Activated CD8-positive, alpha-beta T cell treated with anti-CD3 and anti-CD28 coated beads, Interleukin-2, amount 10 ng/mL, durations not matched to agents 7 days and 5 days (primary cell): ENCODE results near the gene TRAK1. TPM values are rescaled to one million over a fixed set of nuclear protein-coding genes. Genes with fewer than 3 reads are reported as not detected.

ENCODE experiments used
- ATAC-seq: fragments of 150-1000 bp; cut with Tn5 transposase; one replicate; pipeline ENCODE4 v1.10.0; 2021; ENCODE audit warnings: moderate library complexity
- CTCF ChIA-PET: fragments of 350-600 bp; sonication (Branson Sonifier 250); formaldehyde crosslinking; loops from one replicate; lab custom pipeline; 2021; ENCODE audit warnings: antibody characterized with exemption; lab: Charles Lee
- POLR2A ChIA-PET: fragments of 350-600 bp; sonication (Branson Sonifier 250); formaldehyde crosslinking; loops from one replicate; lab custom pipeline; 2021; ENCODE audit warnings: antibody characterized with exemption; lab: Charles Lee
- DNase-seq: peaks from one replicate; pipeline ENCODE4 v3.0.0-alpha.2; 2020
- H3K27ac Mint-ChIP-seq: one replicate; pipeline ENCODE4 v1.8.0; 2021; ENCODE audit warnings: mild to moderate bottlenecking, mixed read lengths
- H3K27me3 Mint-ChIP-seq: one replicate; pipeline ENCODE4 v1.8.0; 2021; ENCODE audit warnings: low read depth, mixed read lengths
- H3K36me3 Mint-ChIP-seq: one replicate; pipeline ENCODE4 v1.8.0; 2021; ENCODE audit warnings: low read depth, mixed read lengths
- H3K4me1 Mint-ChIP-seq: one replicate; pipeline ENCODE4 v1.8.0; 2021; ENCODE audit warnings: low read depth, mixed read lengths
- H3K4me3 Mint-ChIP-seq: one replicate; pipeline ENCODE4 v1.8.0; 2021; ENCODE audit warnings: mild to moderate bottlenecking, mixed read lengths
- H3K9me3 Mint-ChIP-seq: one replicate; pipeline ENCODE4 v1.8.0; 2022; ENCODE audit warnings: mixed read lengths; ENCODE audit not compliant: insufficient read depth
- total RNA-seq, 2 experiments: library from RNA; stranded (reverse); gene quantifications; one replicate each; pipeline ENCODE4 v1.2.3, GENCODE V29; 2021

The TRAK1 gene
- total RNA-seq, 2 experiments from 2014 or later = 28.6 to 28.7 TPM

GRCh38 chr3:42149975-42150374 is 58.8 kb downstream of the TRAK1 start:
- ChIA-PET POLR2A (no interaction called here), CTCF (interaction anchor here (1.7 kb wide), 1 partner anchor 41 kb away, joined by 9 read pairs; no protein-coding TSS in a partner anchor)
- no peaks in the 10 kb centered on the region for H3K9me3 Mint-ChIP-seq
- DNase-seq = no peak
- H3K36me3 Mint-ChIP-seq = no peaks in the 10 kb centered on the region
- H3K4me3 Mint-ChIP-seq = no peak overlapping the region
- H3K4me1 Mint-ChIP-seq = peaks cover 33% of the 10 kb centered on the region
- no peak for ATAC-seq
- no peak overlapping the region for H3K27ac Mint-ChIP-seq
- H3K27me3 Mint-ChIP-seq = no peaks in the 10 kb centered on the region

- Mint-ChIP-seq H3K27me3 (no peaks in the 10 kb centered on the region), H3K4me1 (peaks cover 33% of the 10 kb centered on the region), H3K36me3 (no peaks in the 10 kb centered on the region), H3K27ac (no peak overlapping the region), H3K4me3 (no peak overlapping the region), H3K9me3 (no peaks in the 10 kb centered on the region)
- ChIA-PET POLR2A (no interaction called here), CTCF (no interaction called here)
- DNase-seq = no peak
- no peak for ATAC-seq
Measured at GRCh38 chr3:42151596-42152168, 60.5 kb downstream of the TRAK1 start.

- ChIA-PET CTCF (no interaction called here), POLR2A (no interaction called here)
- Mint-ChIP-seq H3K36me3 (no peaks in the 10 kb centered on the region), H3K9me3 (no peaks in the 10 kb centered on the region), H3K4me3 (no peak overlapping the region), H3K4me1 (peaks cover 33% of the 10 kb centered on the region), H3K27ac (no peak overlapping the region), H3K27me3 (no peaks in the 10 kb centered on the region)
- ATAC-seq (no peak), DNase-seq (no peak)
Measured at GRCh38 chr3:42152193-42152592, 61.0 kb downstream of the TRAK1 start.

GRCh38 chr3:42153039-42153438 is 61.9 kb downstream of the TRAK1 start:
- H3K27me3 Mint-ChIP-seq = no peaks in the 10 kb centered on the region
- ChIA-PET POLR2A (no interaction called here), CTCF (interaction anchor here (0.6 to 0.7 kb wide), 2 partner anchors 39 to 394 kb away, joined by 3 read pairs; no protein-coding TSS in a partner anchor)
- ATAC-seq (no peak), DNase-seq (no peak)
- H3K9me3 Mint-ChIP-seq = no peaks in the 10 kb centered on the region
- no peaks in the 10 kb centered on the region for H3K36me3 Mint-ChIP-seq
- no peak overlapping the region for H3K4me3 Mint-ChIP-seq
- H3K4me1 Mint-ChIP-seq = peaks cover 29% of the 10 kb centered on the region
- H3K27ac Mint-ChIP-seq = no peak overlapping the region

- ATAC-seq = no peak
- ChIA-PET POLR2A (no interaction called here), CTCF (interaction anchor here (1.2 to 1.9 kb wide), 2 partner anchors 33 to 38 kb away, joined by 3 to 17 read pairs; no protein-coding TSS in a partner anchor)
- Mint-ChIP-seq H3K36me3 (peaks cover 4% of the 10 kb centered on the region), H3K9me3 (no peaks in the 10 kb centered on the region), H3K27ac (no peak overlapping the region), H3K4me1 (peaks cover 40% of the 10 kb centered on the region), H3K27me3 (no peaks in the 10 kb centered on the region), H3K4me3 (no peak overlapping the region)
- DNase-seq = no peak
Measured at GRCh38 chr3:42157540-42158538, 66.7 kb downstream of the TRAK1 start.

- H3K4me3 Mint-ChIP-seq = peak overlapping the region; percentile 59
- no peaks in the 10 kb centered on the region for H3K27me3 Mint-ChIP-seq
- no peaks in the 10 kb centered on the region for H3K9me3 Mint-ChIP-seq
- peaks cover 48% of the 10 kb centered on the region for H3K4me1 Mint-ChIP-seq
- POLR2A ChIA-PET = no interaction called here
- ATAC-seq = no peak
- peaks cover 6% of the 10 kb centered on the region for H3K36me3 Mint-ChIP-seq
- CTCF ChIA-PET = interaction anchor here (1.2 to 1.9 kb wide), 2 partner anchors 32 to 39 kb away, joined by 3 to 17 read pairs; no protein-coding TSS in a partner anchor
- DNase-seq = no peak
- peak overlapping the region; percentile 77 for H3K27ac Mint-ChIP-seq
Measured at GRCh38 chr3:42159147-42159546, 68.0 kb downstream of the TRAK1 start.

- ChIA-PET CTCF (no interaction called here), POLR2A (no interaction called here)
- no peaks in the 10 kb centered on the region for H3K27me3 Mint-ChIP-seq
- peaks cover 54% of the 10 kb centered on the region for H3K4me1 Mint-ChIP-seq
- peak overlapping the region; percentile 77 for H3K27ac Mint-ChIP-seq
- DNase-seq (peak; percentile 78), ATAC-seq (peak; percentile 88)
- H3K4me3 Mint-ChIP-seq = peak overlapping the region; percentile 59
- no peaks in the 10 kb centered on the region for H3K9me3 Mint-ChIP-seq
- peaks cover 6% of the 10 kb centered on the region for H3K36me3 Mint-ChIP-seq
Measured at GRCh38 chr3:42159706-42160472, 68.7 kb downstream of the TRAK1 start.

GRCh38 chr3:42161050-42161935 is 70.1 kb downstream of the TRAK1 start:
- ATAC-seq = no peak
- H3K27ac Mint-ChIP-seq = no peak overlapping the region
- H3K4me3 Mint-ChIP-seq = no peak overlapping the region
- ChIA-PET POLR2A (no interaction called here), CTCF (interaction anchor here (1.3 kb wide), 1 partner anchor 30 kb away, joined by 7 read pairs; no protein-coding TSS in a partner anchor)
- H3K27me3 Mint-ChIP-seq = no peaks in the 10 kb centered on the region
- H3K36me3 Mint-ChIP-seq = peaks cover 6% of the 10 kb centered on the region
- DNase-seq = no peak
- peaks cover 54% of the 10 kb centered on the region for H3K4me1 Mint-ChIP-seq
- no peaks in the 10 kb centered on the region for H3K9me3 Mint-ChIP-seq

GRCh38 chr3:42162462-42162861 is 71.3 kb downstream of the TRAK1 start:
- Mint-ChIP-seq H3K4me1 (peaks cover 54% of the 10 kb centered on the region), H3K27ac (no peak overlapping the region), H3K4me3 (no peak overlapping the region), H3K27me3 (no peaks in the 10 kb centered on the region), H3K36me3 (peaks cover 6% of the 10 kb centered on the region), H3K9me3 (no peaks in the 10 kb centered on the region)
- ChIA-PET CTCF (no interaction called here), POLR2A (no interaction called here)
- DNase-seq = no peak
- no peak for ATAC-seq

GRCh38 chr3:42163622-42164244 is 72.6 kb downstream of the TRAK1 start:
- H3K36me3 Mint-ChIP-seq = peaks cover 6% of the 10 kb centered on the region
- POLR2A ChIA-PET = no interaction called here
- no peak overlapping the region for H3K4me3 Mint-ChIP-seq
- ATAC-seq (no peak), DNase-seq (peak; percentile 31)
- H3K27ac Mint-ChIP-seq = peak overlapping the region; percentile 82
- H3K4me1 Mint-ChIP-seq = peaks cover 51% of the 10 kb centered on the region
- no peaks in the 10 kb centered on the region for H3K9me3 Mint-ChIP-seq
- CTCF ChIA-PET = no interaction called here
- H3K27me3 Mint-ChIP-seq = no peaks in the 10 kb centered on the region
